Measurements from ENCODE around the gene PEX5L.

GRCh38 chr3:180078592-180078991 lies 41.9 kb upstream of the PEX5L start:
- TF ChIP-seq CTCF (IDR thresholded peaks at IDR 0.05), result no peak
- no peak for TF ChIP-seq EZH2 (IDR thresholded peaks at IDR 0.05; ENCODE audit: borderline replicate concordance, insufficient read depth, low read depth, low read length, poor library complexity, severe bottlenecking)
